Loucy (cell line): ENCODE data around the gene RIMBP2.

Source experiments
- EZH2phosphoT487 ChIP-seq: fragments of 200-600 bp; IDR thresholded peaks from 2 replicates; pipeline ENCODE4 v1.6.1; 2018; ENCODE audit warnings: antibody characterized with exemption, mild to moderate bottlenecking, moderate library complexity, borderline replicate concordance
- TF ChIP-seq, protein P1 (sequence below): fragments of 200-600 bp; sonication (generic); conservative IDR thresholded peaks from 2 replicates; pipeline ENCODE4 v1.5.1; 2014; ENCODE audit warnings: mild to moderate bottlenecking, antibody characterized with exemption, low read length

DNA sequence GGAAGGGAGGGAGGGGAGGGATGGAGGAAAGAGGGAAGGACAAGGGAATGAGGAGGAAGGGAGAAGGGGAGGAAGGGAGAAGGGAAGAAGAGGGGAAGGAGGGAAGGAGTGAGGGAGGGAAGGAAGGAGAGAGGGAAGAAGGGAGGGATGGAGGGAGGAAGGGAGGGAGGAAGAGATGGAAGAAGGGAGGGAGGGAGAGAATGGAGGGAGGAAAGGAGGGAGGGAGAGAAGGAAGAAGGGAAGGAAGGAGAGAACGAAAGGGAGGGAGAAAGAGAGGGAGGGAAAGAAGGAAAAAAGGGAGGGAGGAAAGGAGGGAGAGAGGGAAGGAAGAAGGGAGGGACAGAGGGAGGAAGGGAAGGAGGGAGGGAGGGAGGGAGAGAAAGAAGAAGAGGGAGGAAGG is 49.5 kb downstream of the RIMBP2 start:
- TF ChIP-seq, protein P1, sequence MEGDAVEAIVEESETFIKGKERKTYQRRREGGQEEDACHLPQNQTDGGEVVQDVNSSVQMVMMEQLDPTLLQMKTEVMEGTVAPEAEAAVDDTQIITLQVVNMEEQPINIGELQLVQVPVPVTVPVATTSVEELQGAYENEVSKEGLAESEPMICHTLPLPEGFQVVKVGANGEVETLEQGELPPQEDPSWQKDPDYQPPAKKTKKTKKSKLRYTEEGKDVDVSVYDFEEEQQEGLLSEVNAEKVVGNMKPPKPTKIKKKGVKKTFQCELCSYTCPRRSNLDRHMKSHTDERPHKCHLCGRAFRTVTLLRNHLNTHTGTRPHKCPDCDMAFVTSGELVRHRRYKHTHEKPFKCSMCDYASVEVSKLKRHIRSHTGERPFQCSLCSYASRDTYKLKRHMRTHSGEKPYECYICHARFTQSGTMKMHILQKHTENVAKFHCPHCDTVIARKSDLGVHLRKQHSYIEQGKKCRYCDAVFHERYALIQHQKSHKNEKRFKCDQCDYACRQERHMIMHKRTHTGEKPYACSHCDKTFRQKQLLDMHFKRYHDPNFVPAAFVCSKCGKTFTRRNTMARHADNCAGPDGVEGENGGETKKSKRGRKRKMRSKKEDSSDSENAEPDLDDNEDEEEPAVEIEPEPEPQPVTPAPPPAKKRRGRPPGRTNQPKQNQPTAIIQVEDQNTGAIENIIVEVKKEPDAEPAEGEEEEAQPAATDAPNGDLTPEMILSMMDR = no peak
- no peak for TF ChIP-seq EZH2phosphoT487
